ENCODE measurements around the gene COA3. TPM values are rescaled to one million over a fixed set of nuclear protein-coding genes. Genes with fewer than 3 reads are reported as not detected.

Gene COA3
- total RNA-seq, 2 experiments from 2014 or later, result 4.0 to 4.5 TPM

GRCh38 chr17:42821176-42821575 is 22.7 kb upstream of the COA3 start:
- Mint-ChIP-seq H3K27me3 (no peaks in the 10 kb centered on the region), H3K9me3 (no peaks in the 10 kb centered on the region), H3K4me1 (ENCODE audit: low read depth) (peaks cover 28% of the 10 kb centered on the region), H3K36me3 (ENCODE audit: low read depth) (peaks cover 56% of the 10 kb centered on the region), H3K27ac (no peak overlapping the region), H3K4me3 (peak overlapping the region; percentile 57)
- peaks cover 53% of the 10 kb centered on the region for H3K36me3 ChIP-seq (ENCODE audit: insufficient read depth, low read length)
- peaks cover 22% of the 10 kb centered on the region for H3K4me1 ChIP-seq (ENCODE audit: insufficient read depth, low read length)
- no peak overlapping the region for H3K4me3 ChIP-seq (ENCODE audit: low read length)
- ATAC-seq (ENCODE audit: poor library complexity) (no peak), DNase-seq (no peak)
- intact Hi-C loops (cut with DNase I, micrococcal nuclease), result loop anchor here in 1 of 2 experiments (10.0 kb wide), 1 partner anchor 544 kb away; no protein-coding TSS in a partner anchor
- H3K27me3 ChIP-seq (ENCODE audit: control insufficient read depth in 1 of 2, insufficient read depth in 2 of 2, low read length in 2 of 2), result no peaks in the 10 kb centered on the region
- no peak overlapping the region for H3K27ac ChIP-seq (ENCODE audit: low read depth in 1 of 2, low read length in 2 of 2)
- H3K9me3 ChIP-seq (ENCODE audit: control insufficient read depth in 1 of 2, insufficient read depth in 1 of 2, low read length in 2 of 2), result no peaks in the 10 kb centered on the region
- CTCF ChIA-PET, result interaction anchor here (1.1 to 4.8 kb wide), 4 partner anchors 13 to 177 kb away, joined by 3 to 39 read pairs (median 4); partner anchors contain the start of genes PSME3, RPL27 and RUNDC1
- POLR2A ChIA-PET, result interaction anchor here (0.5 kb wide), 1 partner anchor 208 kb away, joined by 3 read pairs; no protein-coding TSS in a partner anchor
- no peak for TF ChIP-seq CTCF (IDR thresholded peaks at IDR 0.05)

- Mint-ChIP-seq H3K27ac (peak overlapping the region; percentile 49), H3K9me3 (no peaks in the 10 kb centered on the region), H3K36me3 (ENCODE audit: low read depth) (peaks cover 67% of the 10 kb centered on the region), H3K4me3 (peak overlapping the region; percentile 43), H3K4me1 (ENCODE audit: low read depth) (peaks cover 28% of the 10 kb centered on the region), H3K27me3 (no peaks in the 10 kb centered on the region)
- Histone ChIP-seq H3K27me3 (ENCODE audit: control insufficient read depth in 1 of 2, insufficient read depth in 2 of 2, low read length in 2 of 2) (no peaks in the 10 kb centered on the region), H3K4me1 (ENCODE audit: insufficient read depth, low read length) (peaks cover 22% of the 10 kb centered on the region), H3K9me3 (ENCODE audit: control insufficient read depth in 1 of 2, insufficient read depth in 1 of 2, low read length in 2 of 2) (no peaks in the 10 kb centered on the region), H3K4me3 (ENCODE audit: low read length) (no peak overlapping the region), H3K36me3 (ENCODE audit: insufficient read depth, low read length) (peaks cover 64% of the 10 kb centered on the region), H3K27ac (ENCODE audit: low read depth in 1 of 2, low read length in 2 of 2) (no peak overlapping the region)
- ATAC-seq (ENCODE audit: poor library complexity), result no peak
- ChIA-PET POLR2A (no interaction called here), CTCF (interaction anchor here (1.0 to 1.6 kb wide), 5 partner anchors 12 to 161 kb away, joined by 3 to 17 read pairs (median 4); partner anchors contain the start of genes CNTD1, COA3, PSME3 and RUNDC1)
- TF ChIP-seq CTCF (IDR thresholded peaks at IDR 0.05), result peak; percentile 72
- DNase-seq, result peak; percentile 29 to 79 (median 48)
- intact Hi-C loops (cut with DNase I, micrococcal nuclease), result loop anchor here in 1 of 2 experiments (10.0 kb wide), 1 partner anchor 545 kb away; no protein-coding TSS in a partner anchor
Observed at GRCh38 chr17:42819939-42820535, 21.5 kb upstream of the COA3 start.

- Histone ChIP-seq H3K36me3 (ENCODE audit: insufficient read depth, low read length) (peaks cover 81% of the 10 kb centered on the region), H3K27me3 (ENCODE audit: control insufficient read depth in 1 of 2, insufficient read depth in 2 of 2, low read length in 2 of 2) (no peaks in the 10 kb centered on the region), H3K9me3 (ENCODE audit: control insufficient read depth in 1 of 2, insufficient read depth in 1 of 2, low read length in 2 of 2) (no peaks in the 10 kb centered on the region), H3K27ac (ENCODE audit: low read depth in 1 of 2, low read length in 2 of 2) (no peak overlapping the region), H3K4me3 (ENCODE audit: low read length) (no peak overlapping the region), H3K4me1 (ENCODE audit: insufficient read depth, low read length) (peaks cover 11% of the 10 kb centered on the region)
- Mint-ChIP-seq H3K4me3 (no peak overlapping the region), H3K9me3 (no peaks in the 10 kb centered on the region), H3K27ac (no peak overlapping the region), H3K27me3 (no peaks in the 10 kb centered on the region), H3K4me1 (ENCODE audit: low read depth) (peaks cover 17% of the 10 kb centered on the region), H3K36me3 (ENCODE audit: low read depth) (peaks cover 76% of the 10 kb centered on the region)
- DNase-seq (no peak), ATAC-seq (ENCODE audit: poor library complexity) (no peak)
- CTCF ChIA-PET, result no interaction called here
- intact Hi-C loops (cut with DNase I, micrococcal nuclease), result no loop called here
- POLR2A ChIA-PET, result no interaction called here
- no peak for TF ChIP-seq CTCF (IDR thresholded peaks at IDR 0.05)
Observed at GRCh38 chr17:42818379-42818778, 19.9 kb upstream of the COA3 start.

All from CD4-positive, alpha-beta T cell (primary cell).